ENCODE data around the gene SCFD2. TPM values are rescaled to one million over a fixed set of nuclear protein-coding genes. Genes with fewer than 3 reads are reported as not detected.

SCFD2 gene
- total RNA-seq, 3 donors from 2014 or later: 22.8 to 33.8 (median 25.0) TPM

- TF ChIP-seq POLR2AphosphoS5 (IDR thresholded peaks at IDR 0.05) (no peak), CTCF (IDR thresholded peaks at IDR 0.05) (no peak), POLR2A (IDR thresholded peaks at IDR 0.05) (no peak)
- peaks cover 0 to 6% of the 10 kb centered on the region in 2 donors for H3K9me3 ChIP-seq
- intact Hi-C loops (cut with DNase I; ENCODE audit: low total_unique reads): no loop called here
- H3K4me3 ChIP-seq: no peak overlapping the region
- H3K36me3 ChIP-seq: no peaks in the 10 kb centered on the region
- no peaks in the 10 kb centered on the region for H3K27me3 ChIP-seq
- H3K27ac ChIP-seq: no peak overlapping the region
- DNase-seq (ENCODE audit: low spot score in 2 of 2): no peak
- H3K4me1 ChIP-seq: no peaks in the 10 kb centered on the region
These were observed 190.2 kb downstream of the SCFD2 start for GRCh38 chr4:53175640-53176039.

- intact Hi-C loops (cut with DNase I; ENCODE audit: low total_unique reads): no loop called here
- Histone ChIP-seq H3K27ac (no peak overlapping the region), H3K9me3 (peaks cover 0 to 6% of the 10 kb centered on the region in 2 donors), H3K4me3 (no peak overlapping the region), H3K36me3 (no peaks in the 10 kb centered on the region), H3K4me1 (no peaks in the 10 kb centered on the region), H3K27me3 (no peaks in the 10 kb centered on the region)
- TF ChIP-seq POLR2AphosphoS5 (IDR thresholded peaks at IDR 0.05): no peak
- TF ChIP-seq POLR2A (IDR thresholded peaks at IDR 0.05): no peak
- TF ChIP-seq CTCF (IDR thresholded peaks at IDR 0.05): no peak
- DNase-seq (ENCODE audit: low spot score in 2 of 2): no peak
These were observed 191.0 kb downstream of the SCFD2 start for GRCh38 chr4:53174823-53175222.

GRCh38 chr4:53173576-53173975 is 192.3 kb downstream of the SCFD2 start:
- Histone ChIP-seq H3K4me1 (no peaks in the 10 kb centered on the region), H3K9me3 (peaks cover 0 to 6% of the 10 kb centered on the region in 2 donors), H3K36me3 (no peaks in the 10 kb centered on the region), H3K4me3 (no peak overlapping the region), H3K27ac (no peak overlapping the region), H3K27me3 (no peaks in the 10 kb centered on the region)
- intact Hi-C loops (cut with DNase I; ENCODE audit: low total_unique reads): no loop called here
- TF ChIP-seq CTCF (IDR thresholded peaks at IDR 0.05) (no peak), POLR2A (IDR thresholded peaks at IDR 0.05) (no peak), POLR2AphosphoS5 (IDR thresholded peaks at IDR 0.05) (no peak)
- no peak for DNase-seq (ENCODE audit: low spot score in 2 of 2)

GRCh38 chr4:53171797-53172196 is 194.1 kb downstream of the SCFD2 start:
- intact Hi-C loops (cut with DNase I; ENCODE audit: low total_unique reads): no loop called here

More at GRCh38 chr4:53171797-53172196, 194.1 kb downstream of the SCFD2 start:
- TF ChIP-seq POLR2AphosphoS5 (IDR thresholded peaks at IDR 0.05) (no peak), CTCF (IDR thresholded peaks at IDR 0.05) (no peak), POLR2A (IDR thresholded peaks at IDR 0.05) (no peak)
- Histone ChIP-seq H3K36me3 (no peaks in the 10 kb centered on the region), H3K9me3 (no peaks in the 10 kb centered on the region), H3K4me1 (no peaks in the 10 kb centered on the region), H3K4me3 (no peak overlapping the region), H3K27me3 (no peaks in the 10 kb centered on the region), H3K27ac (no peak overlapping the region)
- DNase-seq (ENCODE audit: low spot score in 2 of 2): no peak
